WTC11 (cell line): ENCODE data around the gene MANBA. TPM values are rescaled to one million over a fixed set of nuclear protein-coding genes. Genes with fewer than 3 reads are reported as not detected.

Experiments used
- ATAC-seq: fragments of 200-7000 bp; cut with Tn5 transposase; 2 replicates; pipeline ENCODE4 v1.10.0; 2021; ENCODE audit warnings: mild to moderate bottlenecking, moderate library complexity
- CTCF ChIA-PET: fragments of 300-600 bp; sonication (Branson Sonifier 250); formaldehyde crosslinking; loops from one replicate; lab custom pipeline; 2021; ENCODE audit warnings: antibody characterized with exemption; lab: Charles Lee
- POLR2A ChIA-PET: fragments of 350-600 bp; sonication (Branson Sonifier 250); formaldehyde crosslinking; loops from one replicate; lab custom pipeline; 2021; ENCODE audit warnings: antibody characterized with exemption; lab: Charles Lee
- DNase-seq: peaks from one replicate; pipeline ENCODE4 v3.0.0; 2021; ENCODE audit warnings: low spot score
- H3K27ac Mint-ChIP-seq: 2 replicates; pipeline ENCODE4 v1.8.0; 2021; ENCODE audit warnings: mixed read lengths
- H3K27me3 Mint-ChIP-seq: 2 replicates; pipeline ENCODE4 v1.8.0; 2021; ENCODE audit warnings: low read depth, mild to moderate bottlenecking, moderate library complexity, mixed read lengths
- H3K36me3 Mint-ChIP-seq: 2 replicates; pipeline ENCODE4 v1.8.0; 2021; ENCODE audit warnings: mixed read lengths
- H3K4me1 Mint-ChIP-seq: 2 replicates; pipeline ENCODE4 v1.8.0; 2022; ENCODE audit warnings: mixed read lengths
- H3K4me3 Mint-ChIP-seq: 2 replicates; pipeline ENCODE4 v1.8.0; 2021; ENCODE audit warnings: mild to moderate bottlenecking, moderate library complexity, mixed read lengths
- H3K9me3 Mint-ChIP-seq: 2 replicates; pipeline ENCODE4 v1.8.0; 2021; ENCODE audit warnings: mixed read lengths
- CBFB ChIP-seq: sonication (generic); formaldehyde crosslinking; IDR thresholded peaks from 2 replicates; pipeline ENCODE4 v1.8.1; 2022; ENCODE audit warnings: mild to moderate bottlenecking, low read depth, missing genetic modification reagents
- EMX1 ChIP-seq: fragments of 250-450 bp; sonication (Bioruptor Pico); IDR thresholded peaks from 2 replicates; pipeline ENCODE4 v1.8.0; 2021; ENCODE audit warnings: mild to moderate bottlenecking
- FOXJ3 ChIP-seq: sonication (generic); formaldehyde crosslinking; IDR thresholded peaks from 2 replicates; pipeline ENCODE4 v1.9.0; 2021; ENCODE audit warnings: missing genetic modification reagents, mild to moderate bottlenecking, borderline replicate concordance
- FOXP1 ChIP-seq: sonication (generic); formaldehyde crosslinking; IDR thresholded peaks from 2 replicates; pipeline ENCODE4 v1.8.0; 2022; ENCODE audit warnings: missing genetic modification reagents, mild to moderate bottlenecking, moderate library complexity, borderline replicate concordance
- KAT7 ChIP-seq: sonication (generic); formaldehyde crosslinking; IDR thresholded peaks from 2 replicates; pipeline ENCODE4 v1.8.1; 2023; ENCODE audit warnings: missing genetic modification reagents, mild to moderate bottlenecking, borderline replicate concordance
- NR1H2 ChIP-seq: sonication (generic); formaldehyde crosslinking; IDR thresholded peaks from 2 replicates; pipeline ENCODE4 v1.9.0; 2021; ENCODE audit warnings: mild to moderate bottlenecking, moderate library complexity, missing genetic modification reagents
- TCF7 ChIP-seq: sonication (generic); formaldehyde crosslinking; IDR thresholded peaks from 2 replicates; pipeline ENCODE4 v1.8.0; 2022; ENCODE audit warnings: mild to moderate bottlenecking, low read depth, missing genetic modification reagents, moderate library complexity
- TP53 ChIP-seq: sonication (generic); formaldehyde crosslinking; IDR thresholded peaks from 2 replicates; pipeline ENCODE4 v1.8.1; 2023; ENCODE audit warnings: mild to moderate bottlenecking, missing genetic modification reagents
- ZNF263 ChIP-seq: sonication (generic); formaldehyde crosslinking; IDR thresholded peaks from 2 replicates; pipeline ENCODE4 v1.8.1; 2022; ENCODE audit warnings: low read depth, mild to moderate bottlenecking, moderate library complexity, missing genetic modification reagents
- total RNA-seq: library from RNA; stranded (reverse); gene quantifications from 3 replicates; pipeline ENCODE4 v1.2.3, GENCODE V29; 2021
- TF ChIP-seq, protein P1 (sequence below): sonication (generic); formaldehyde crosslinking; IDR thresholded peaks from 2 replicates; pipeline ENCODE4 v1.8.0; 2023; ENCODE audit warnings: mild to moderate bottlenecking, missing genetic modification reagents
- TF ChIP-seq, protein P2 (sequence below): fragments of 250-450 bp; sonication (Bioruptor Pico); IDR thresholded peaks from 2 replicates; pipeline ENCODE4 v2.1.2; 2022; ENCODE audit warnings: mild to moderate bottlenecking, moderate library complexity
- TF ChIP-seq, protein P3 (sequence below): sonication (generic); formaldehyde crosslinking; IDR thresholded peaks from 2 replicates; pipeline ENCODE4 v1.8.1; 2022; ENCODE audit warnings: missing genetic modification reagents, borderline replicate concordance
- TF ChIP-seq, protein P4 (sequence below): sonication (generic); formaldehyde crosslinking; IDR thresholded peaks from 2 replicates; pipeline ENCODE4 v1.8.1; 2023; ENCODE audit warnings: mild to moderate bottlenecking, missing genetic modification reagents, moderate library complexity
- TF ChIP-seq, protein P5 (sequence below): sonication (generic); formaldehyde crosslinking; IDR thresholded peaks from 2 replicates; pipeline ENCODE4 v1.8.1; 2022; ENCODE audit warnings: low read depth, mild to moderate bottlenecking, moderate library complexity, missing genetic modification reagents, borderline replicate concordance

Gene MANBA
- total RNA-seq, 1 experiment from 2014 or later = 35.1 TPM

DNA sequence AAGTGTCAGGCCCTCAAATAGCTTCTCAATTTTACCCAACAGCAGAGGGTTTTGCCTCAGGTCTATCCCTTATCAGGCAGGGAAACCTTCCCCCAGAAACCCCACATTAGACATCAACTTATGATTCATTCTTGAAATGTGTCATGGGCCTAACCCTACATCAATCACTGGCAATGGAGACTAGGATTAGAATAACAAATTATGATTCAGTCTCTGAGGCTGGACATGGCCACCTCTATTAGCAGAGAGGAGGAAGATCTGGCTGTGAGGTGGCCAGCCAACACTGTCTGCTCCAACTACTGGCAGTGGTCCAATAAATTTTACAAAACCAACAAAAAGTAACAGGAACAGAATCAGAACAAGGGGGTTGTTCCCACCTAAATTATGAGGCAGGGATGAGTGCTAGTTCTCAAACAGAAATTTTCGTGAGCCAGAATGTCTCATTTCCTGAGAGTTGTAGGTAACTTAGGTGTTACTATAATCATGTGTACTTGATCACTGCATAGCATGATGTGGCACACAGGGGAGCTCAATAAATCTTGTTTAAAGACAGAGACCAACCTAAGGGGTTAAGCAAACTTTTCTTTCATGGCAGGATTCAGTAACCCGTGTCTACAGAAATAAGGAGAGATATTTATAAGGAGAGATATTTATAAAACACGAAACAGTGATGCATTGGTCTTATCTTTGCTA, 132.8 kb downstream of the MANBA start:
- TF ChIP-seq EMX1 (CRISPR knock-in tag) (no peak), ZNF263 (no peak), FOXJ3 (CRISPR knock-in tag) (no peak), KAT7 (CRISPR knock-in tag) (no peak), TP53 (no peak), CBFB (CRISPR knock-in tag) (no peak)
- TF ChIP-seq, protein P1, sequence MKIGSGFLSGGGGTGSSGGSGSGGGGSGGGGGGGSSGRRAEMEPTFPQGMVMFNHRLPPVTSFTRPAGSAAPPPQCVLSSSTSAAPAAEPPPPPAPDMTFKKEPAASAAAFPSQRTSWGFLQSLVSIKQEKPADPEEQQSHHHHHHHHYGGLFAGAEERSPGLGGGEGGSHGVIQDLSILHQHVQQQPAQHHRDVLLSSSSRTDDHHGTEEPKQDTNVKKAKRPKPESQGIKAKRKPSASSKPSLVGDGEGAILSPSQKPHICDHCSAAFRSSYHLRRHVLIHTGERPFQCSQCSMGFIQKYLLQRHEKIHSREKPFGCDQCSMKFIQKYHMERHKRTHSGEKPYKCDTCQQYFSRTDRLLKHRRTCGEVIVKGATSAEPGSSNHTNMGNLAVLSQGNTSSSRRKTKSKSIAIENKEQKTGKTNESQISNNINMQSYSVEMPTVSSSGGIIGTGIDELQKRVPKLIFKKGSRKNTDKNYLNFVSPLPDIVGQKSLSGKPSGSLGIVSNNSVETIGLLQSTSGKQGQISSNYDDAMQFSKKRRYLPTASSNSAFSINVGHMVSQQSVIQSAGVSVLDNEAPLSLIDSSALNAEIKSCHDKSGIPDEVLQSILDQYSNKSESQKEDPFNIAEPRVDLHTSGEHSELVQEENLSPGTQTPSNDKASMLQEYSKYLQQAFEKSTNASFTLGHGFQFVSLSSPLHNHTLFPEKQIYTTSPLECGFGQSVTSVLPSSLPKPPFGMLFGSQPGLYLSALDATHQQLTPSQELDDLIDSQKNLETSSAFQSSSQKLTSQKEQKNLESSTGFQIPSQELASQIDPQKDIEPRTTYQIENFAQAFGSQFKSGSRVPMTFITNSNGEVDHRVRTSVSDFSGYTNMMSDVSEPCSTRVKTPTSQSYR (CRISPR knock-in tag) = no peak
- TF ChIP-seq, protein P2, sequence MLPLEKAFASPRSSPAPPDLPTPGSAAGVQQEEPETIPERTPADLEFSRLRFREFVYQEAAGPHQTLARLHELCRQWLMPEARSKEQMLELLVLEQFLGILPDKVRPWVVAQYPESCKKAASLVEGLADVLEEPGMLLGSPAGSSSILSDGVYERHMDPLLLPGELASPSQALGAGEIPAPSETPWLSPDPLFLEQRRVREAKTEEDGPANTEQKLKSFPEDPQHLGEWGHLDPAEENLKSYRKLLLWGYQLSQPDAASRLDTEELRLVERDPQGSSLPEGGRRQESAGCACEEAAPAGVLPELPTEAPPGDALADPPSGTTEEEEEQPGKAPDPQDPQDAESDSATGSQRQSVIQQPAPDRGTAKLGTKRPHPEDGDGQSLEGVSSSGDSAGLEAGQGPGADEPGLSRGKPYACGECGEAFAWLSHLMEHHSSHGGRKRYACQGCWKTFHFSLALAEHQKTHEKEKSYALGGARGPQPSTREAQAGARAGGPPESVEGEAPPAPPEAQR = no peak
- Mint-ChIP-seq H3K4me1 (peaks cover 13% of the 10 kb centered on the region), H3K27ac (no peak overlapping the region), H3K4me3 (no peak overlapping the region), H3K9me3 (no peaks in the 10 kb centered on the region), H3K36me3 (peaks cover 9% of the 10 kb centered on the region), H3K27me3 (no peaks in the 10 kb centered on the region)
- DNase-seq = no peak
- POLR2A ChIA-PET = no interaction called here
- CTCF ChIA-PET = interaction anchor here (1.0 to 1.2 kb wide), 2 partner anchors 48 to 49 kb away, joined by 3 read pairs; no protein-coding TSS in a partner anchor
- ATAC-seq = no peak

DNA sequence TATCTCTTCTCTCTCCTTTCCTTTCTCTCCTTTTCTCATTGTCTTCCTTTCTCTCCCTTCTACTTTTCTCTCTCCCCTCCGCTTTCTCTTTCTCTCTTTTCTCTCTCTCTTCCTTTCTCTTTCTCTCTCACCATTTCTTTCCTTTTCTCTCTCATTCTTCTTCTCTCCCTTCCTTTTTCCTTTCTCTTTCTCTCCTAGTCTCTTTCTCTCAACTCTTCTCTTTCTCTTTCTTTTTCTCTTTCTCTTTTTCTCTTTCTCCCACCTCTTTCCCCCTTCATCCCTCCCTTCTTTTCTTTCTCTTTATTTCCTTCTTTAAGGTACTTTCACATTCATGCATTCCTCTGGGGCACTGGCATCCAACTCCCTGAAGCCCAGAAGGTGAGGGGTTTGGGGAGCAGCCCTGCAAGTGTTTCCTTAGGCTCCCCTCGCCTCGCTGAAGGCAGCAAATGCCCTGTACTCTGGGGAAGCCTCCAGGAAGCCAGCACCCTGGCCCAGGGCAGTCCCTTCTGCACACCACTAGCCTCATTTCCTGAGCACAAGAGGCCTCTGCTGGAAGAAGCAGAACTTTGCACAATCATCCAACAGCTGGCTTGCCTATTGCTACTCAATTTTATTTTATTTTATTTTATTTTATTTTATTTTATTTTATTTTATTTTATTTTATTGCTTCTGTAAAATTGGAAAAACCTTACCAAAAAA, 135.4 kb downstream of the MANBA start:
- ChIA-PET POLR2A (no interaction called here), CTCF (interaction anchor here (0.6 to 4.0 kb wide), 6 partner anchors 40 to 407 kb away, joined by 4 to 31 read pairs (median 6); no protein-coding TSS in a partner anchor)
- no peak overlapping the region for H3K27ac Mint-ChIP-seq
- H3K9me3 Mint-ChIP-seq = no peaks in the 10 kb centered on the region
- peaks cover 20% of the 10 kb centered on the region for H3K4me1 Mint-ChIP-seq
- no peak overlapping the region for H3K4me3 Mint-ChIP-seq
- DNase-seq (peak; percentile 46), ATAC-seq (peak; percentile 85)
- no peaks in the 10 kb centered on the region for H3K27me3 Mint-ChIP-seq
- no peaks in the 10 kb centered on the region for H3K36me3 Mint-ChIP-seq
- TF ChIP-seq FOXP1 = no peak
- TF ChIP-seq FOXJ3 (CRISPR knock-in tag) = no peak
- TF ChIP-seq, protein P3, sequence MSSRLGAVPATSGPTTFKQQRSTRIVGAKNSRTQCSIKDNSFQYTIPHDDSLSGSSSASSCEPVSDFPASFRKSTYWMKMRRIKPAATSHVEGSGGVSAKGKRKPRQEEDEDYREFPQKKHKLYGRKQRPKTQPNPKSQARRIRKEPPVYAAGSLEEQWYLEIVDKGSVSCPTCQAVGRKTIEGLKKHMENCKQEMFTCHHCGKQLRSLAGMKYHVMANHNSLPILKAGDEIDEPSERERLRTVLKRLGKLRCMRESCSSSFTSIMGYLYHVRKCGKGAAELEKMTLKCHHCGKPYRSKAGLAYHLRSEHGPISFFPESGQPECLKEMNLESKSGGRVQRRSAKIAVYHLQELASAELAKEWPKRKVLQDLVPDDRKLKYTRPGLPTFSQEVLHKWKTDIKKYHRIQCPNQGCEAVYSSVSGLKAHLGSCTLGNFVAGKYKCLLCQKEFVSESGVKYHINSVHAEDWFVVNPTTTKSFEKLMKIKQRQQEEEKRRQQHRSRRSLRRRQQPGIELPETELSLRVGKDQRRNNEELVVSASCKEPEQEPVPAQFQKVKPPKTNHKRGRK (CRISPR knock-in tag) = peak; percentile 93

DNA sequence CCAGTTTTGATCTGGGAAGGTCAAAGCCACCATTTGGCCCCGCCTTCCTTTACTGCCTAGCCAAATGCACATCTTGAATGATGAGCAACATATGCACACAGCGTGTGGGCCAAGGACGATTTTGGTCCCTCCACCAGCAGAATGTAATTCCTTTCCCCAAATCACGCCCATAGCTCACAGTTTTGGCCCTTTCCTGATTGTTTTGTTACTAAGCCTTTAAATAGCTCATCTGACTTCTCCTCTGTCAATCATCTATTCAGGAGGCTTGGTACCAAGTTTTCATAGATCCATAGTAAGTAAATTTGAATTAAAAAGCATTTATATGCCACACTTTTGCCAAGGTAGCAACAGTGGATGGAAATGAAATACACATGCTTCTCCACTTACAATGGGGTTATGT, 136.3 kb downstream of the MANBA start:
- POLR2A ChIA-PET = no interaction called here

More for the DNA sequence above, 136.3 kb downstream of the MANBA start:
- Mint-ChIP-seq H3K9me3 (no peaks in the 10 kb centered on the region), H3K36me3 (no peaks in the 10 kb centered on the region), H3K27ac (no peak overlapping the region)
- CTCF ChIA-PET = interaction anchor here (1.0 to 4.0 kb wide), 7 partner anchors 10 to 408 kb away, joined by 4 to 31 read pairs (median 6); no protein-coding TSS in a partner anchor
- TF ChIP-seq TCF7 (no peak), NR1H2 (no peak), KAT7 (CRISPR knock-in tag) (no peak)
- TF ChIP-seq, protein P4, sequence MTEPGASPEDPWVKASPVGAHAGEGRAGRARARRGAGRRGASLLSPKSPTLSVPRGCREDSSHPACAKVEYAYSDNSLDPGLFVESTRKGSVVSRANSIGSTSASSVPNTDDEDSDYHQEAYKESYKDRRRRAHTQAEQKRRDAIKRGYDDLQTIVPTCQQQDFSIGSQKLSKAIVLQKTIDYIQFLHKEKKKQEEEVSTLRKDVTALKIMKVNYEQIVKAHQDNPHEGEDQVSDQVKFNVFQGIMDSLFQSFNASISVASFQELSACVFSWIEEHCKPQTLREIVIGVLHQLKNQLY (CRISPR knock-in tag) = no peak
- TF ChIP-seq, protein P5, sequence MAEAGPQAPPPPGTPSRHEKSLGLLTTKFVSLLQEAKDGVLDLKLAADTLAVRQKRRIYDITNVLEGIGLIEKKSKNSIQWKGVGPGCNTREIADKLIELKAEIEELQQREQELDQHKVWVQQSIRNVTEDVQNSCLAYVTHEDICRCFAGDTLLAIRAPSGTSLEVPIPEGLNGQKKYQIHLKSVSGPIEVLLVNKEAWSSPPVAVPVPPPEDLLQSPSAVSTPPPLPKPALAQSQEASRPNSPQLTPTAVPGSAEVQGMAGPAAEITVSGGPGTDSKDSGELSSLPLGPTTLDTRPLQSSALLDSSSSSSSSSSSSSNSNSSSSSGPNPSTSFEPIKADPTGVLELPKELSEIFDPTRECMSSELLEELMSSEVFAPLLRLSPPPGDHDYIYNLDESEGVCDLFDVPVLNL (CRISPR knock-in tag) = no peak
- TF ChIP-seq, all 79 proteins: peak for 0
- Mint-ChIP-seq H3K4me3 (no peak overlapping the region), H3K27me3 (no peaks in the 10 kb centered on the region), H3K4me1 (peaks cover 24% of the 10 kb centered on the region)
- no peak for ATAC-seq
- no peak for DNase-seq
